Measurements from ENCODE around the gene TSKS.

The TSKS gene

DNA sequence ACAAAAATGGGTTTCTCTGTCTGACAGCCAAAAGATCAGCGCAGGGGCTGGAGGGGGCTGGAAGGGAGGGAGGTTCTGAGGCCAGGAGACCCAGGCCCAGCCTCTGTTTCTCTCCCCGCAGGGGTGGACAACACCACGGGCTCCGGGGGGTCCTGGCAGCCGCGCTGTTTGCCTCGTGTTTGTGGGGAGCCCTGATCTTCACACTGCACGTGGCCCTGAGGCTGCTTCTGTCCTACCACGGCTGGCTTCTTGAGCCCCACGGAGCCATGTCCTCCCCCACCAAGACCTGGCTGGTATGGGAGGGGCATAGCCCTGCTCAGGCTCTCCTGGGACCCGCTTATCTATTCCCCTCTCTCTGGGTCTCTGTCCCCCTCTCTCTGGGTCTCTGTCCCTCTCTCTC lies 62.5 kb downstream of the TSKS start:
- no peak overlapping the region for H3K4me3 ChIP-seq (ENCODE audit: low read depth, low read length)
- H3K4me2 ChIP-seq (ENCODE audit: low read length): no peak overlapping the region
- no peaks in the 10 kb centered on the region for H3K79me2 ChIP-seq
- H3K9me3 ChIP-seq (ENCODE audit: control insufficient read depth, low read length): no peaks in the 10 kb centered on the region
- no peaks in the 10 kb centered on the region for H3K4me1 ChIP-seq
- no peaks in the 10 kb centered on the region for H3K27me3 ChIP-seq (ENCODE audit: control insufficient read depth, insufficient read depth, low read length)
- no peaks in the 10 kb centered on the region for H3K36me3 ChIP-seq (ENCODE audit: control insufficient read depth, insufficient read depth, low read length)
- no peak overlapping the region for H2AFZ ChIP-seq
- no peak overlapping the region for H3K9ac ChIP-seq
- no peak overlapping the region for H3K27ac ChIP-seq
- TF ChIP-seq, protein P1, sequence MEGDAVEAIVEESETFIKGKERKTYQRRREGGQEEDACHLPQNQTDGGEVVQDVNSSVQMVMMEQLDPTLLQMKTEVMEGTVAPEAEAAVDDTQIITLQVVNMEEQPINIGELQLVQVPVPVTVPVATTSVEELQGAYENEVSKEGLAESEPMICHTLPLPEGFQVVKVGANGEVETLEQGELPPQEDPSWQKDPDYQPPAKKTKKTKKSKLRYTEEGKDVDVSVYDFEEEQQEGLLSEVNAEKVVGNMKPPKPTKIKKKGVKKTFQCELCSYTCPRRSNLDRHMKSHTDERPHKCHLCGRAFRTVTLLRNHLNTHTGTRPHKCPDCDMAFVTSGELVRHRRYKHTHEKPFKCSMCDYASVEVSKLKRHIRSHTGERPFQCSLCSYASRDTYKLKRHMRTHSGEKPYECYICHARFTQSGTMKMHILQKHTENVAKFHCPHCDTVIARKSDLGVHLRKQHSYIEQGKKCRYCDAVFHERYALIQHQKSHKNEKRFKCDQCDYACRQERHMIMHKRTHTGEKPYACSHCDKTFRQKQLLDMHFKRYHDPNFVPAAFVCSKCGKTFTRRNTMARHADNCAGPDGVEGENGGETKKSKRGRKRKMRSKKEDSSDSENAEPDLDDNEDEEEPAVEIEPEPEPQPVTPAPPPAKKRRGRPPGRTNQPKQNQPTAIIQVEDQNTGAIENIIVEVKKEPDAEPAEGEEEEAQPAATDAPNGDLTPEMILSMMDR (IDR thresholded peaks at IDR 0.05): no peak

DNA sequence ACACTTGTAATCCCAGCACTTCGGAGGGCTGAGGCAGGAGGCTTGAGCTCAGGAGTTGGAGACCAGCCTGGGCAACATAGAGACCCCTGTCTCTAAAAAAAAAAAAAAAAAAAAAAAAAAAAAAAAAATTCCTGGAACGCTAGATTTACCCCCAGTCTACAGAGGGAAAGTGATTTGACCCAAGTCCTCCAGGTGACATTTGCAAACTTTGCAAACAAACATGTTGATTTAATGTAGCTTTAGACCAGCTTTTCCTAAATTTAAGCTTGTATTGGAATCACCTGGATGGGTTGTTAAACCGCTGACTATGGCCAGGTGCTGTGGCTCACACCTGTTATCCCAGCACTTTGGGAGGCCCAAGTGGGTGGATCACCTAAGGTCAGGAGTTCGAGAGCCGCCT lies 63.7 kb downstream of the TSKS start:
- H3K36me3 ChIP-seq (ENCODE audit: control insufficient read depth, insufficient read depth, low read length): no peaks in the 10 kb centered on the region
- no peak overlapping the region for H3K27ac ChIP-seq
- H2AFZ ChIP-seq: no peak overlapping the region
- no peaks in the 10 kb centered on the region for H3K27me3 ChIP-seq (ENCODE audit: control insufficient read depth, insufficient read depth, low read length)
- no peaks in the 10 kb centered on the region for H3K79me2 ChIP-seq
- H3K9me3 ChIP-seq (ENCODE audit: control insufficient read depth, low read length): no peaks in the 10 kb centered on the region
- H3K4me3 ChIP-seq (ENCODE audit: low read depth, low read length): no peak overlapping the region
- TF ChIP-seq, protein P1 (IDR thresholded peaks at IDR 0.05): no peak
- no peaks in the 10 kb centered on the region for H3K4me1 ChIP-seq
- H3K9ac ChIP-seq: no peak overlapping the region
- H3K4me2 ChIP-seq (ENCODE audit: low read length): no peak overlapping the region

DNA sequence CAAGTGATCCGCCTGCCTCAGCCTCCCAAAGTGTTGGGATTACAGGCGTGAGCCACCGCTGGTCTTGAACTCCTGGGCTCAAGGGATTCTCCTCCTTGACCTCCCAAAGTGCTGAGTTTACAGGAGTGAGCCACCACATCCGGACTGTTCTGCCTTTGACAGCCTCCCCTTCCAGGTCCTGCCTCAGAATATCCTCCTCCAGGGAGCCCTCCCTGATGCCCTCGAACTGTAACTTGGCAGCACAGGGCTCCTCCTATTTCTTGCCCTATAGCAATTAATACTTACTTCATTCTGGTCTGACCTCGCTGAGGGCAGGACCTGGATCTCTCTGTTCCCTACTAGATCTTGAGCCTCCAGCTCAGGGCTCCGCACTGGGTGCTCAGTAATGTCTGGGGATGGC lies 66.2 kb downstream of the TSKS start:
- TF ChIP-seq, protein P1 (IDR thresholded peaks at IDR 0.05): no peak
- Histone ChIP-seq H3K9ac (no peak overlapping the region), H3K4me3 (ENCODE audit: low read depth, low read length) (no peak overlapping the region), H3K36me3 (ENCODE audit: control insufficient read depth, insufficient read depth, low read length) (no peaks in the 10 kb centered on the region), H2AFZ (no peak overlapping the region), H3K4me1 (no peaks in the 10 kb centered on the region), H3K79me2 (no peaks in the 10 kb centered on the region), H3K27ac (no peak overlapping the region), H3K27me3 (ENCODE audit: control insufficient read depth, insufficient read depth, low read length) (no peaks in the 10 kb centered on the region), H3K4me2 (ENCODE audit: low read length) (no peak overlapping the region), H3K9me3 (ENCODE audit: control insufficient read depth, low read length) (no peaks in the 10 kb centered on the region)

DNA sequence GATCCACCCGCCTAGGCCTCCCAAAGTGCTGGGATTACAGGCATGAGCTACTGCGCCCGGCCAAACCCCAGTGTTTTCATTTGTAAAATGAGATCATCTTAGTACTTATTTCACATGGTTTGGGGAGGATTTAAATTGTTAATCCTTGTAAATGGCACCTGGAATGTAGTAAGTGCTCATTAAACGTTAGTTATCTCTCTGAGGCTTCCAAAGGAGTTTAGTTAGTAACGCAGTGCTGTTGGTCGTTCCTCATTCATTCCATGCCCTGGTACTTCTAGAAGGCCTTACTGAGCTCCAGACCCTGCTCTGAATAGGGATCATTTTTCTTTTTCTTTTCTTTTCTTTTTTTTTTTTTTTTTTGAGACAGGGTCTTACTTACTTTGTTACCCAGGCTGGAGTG lies 67.0 kb downstream of the TSKS start:
- Histone ChIP-seq H3K4me1 (no peaks in the 10 kb centered on the region), H3K4me2 (ENCODE audit: low read length) (no peak overlapping the region), H3K79me2 (no peaks in the 10 kb centered on the region), H3K4me3 (ENCODE audit: low read depth, low read length) (no peak overlapping the region), H3K9ac (no peak overlapping the region), H2AFZ (no peak overlapping the region), H3K36me3 (ENCODE audit: control insufficient read depth, insufficient read depth, low read length) (no peaks in the 10 kb centered on the region), H3K27me3 (ENCODE audit: control insufficient read depth, insufficient read depth, low read length) (no peaks in the 10 kb centered on the region), H3K9me3 (ENCODE audit: control insufficient read depth, low read length) (no peaks in the 10 kb centered on the region), H3K27ac (no peak overlapping the region)
- TF ChIP-seq, protein P1 (IDR thresholded peaks at IDR 0.05): no peak

DNA sequence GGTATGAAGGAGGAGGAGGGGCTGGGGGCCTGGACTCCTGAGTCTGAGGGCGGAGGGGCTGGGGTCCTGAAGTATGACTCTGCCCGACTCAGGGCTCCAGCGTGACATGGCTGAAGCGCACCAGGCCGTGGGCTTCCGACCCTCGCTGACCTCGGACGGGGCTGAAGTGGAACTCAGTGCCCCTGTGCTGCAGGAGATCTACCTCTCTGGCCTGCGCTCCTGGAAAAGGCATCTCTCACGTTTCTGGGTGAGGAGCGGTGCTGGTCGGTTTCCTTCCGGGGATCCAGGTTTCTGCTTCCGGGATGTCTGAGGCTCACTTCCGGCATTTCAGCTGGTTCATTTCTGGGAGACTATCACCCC lies 71.0 kb downstream of the TSKS start:
- Histone ChIP-seq H3K9me3 (ENCODE audit: control insufficient read depth, low read length) (no peaks in the 10 kb centered on the region), H3K4me1 (peaks cover 2% of the 10 kb centered on the region), H3K4me3 (ENCODE audit: low read depth, low read length) (no peak overlapping the region), H3K4me2 (ENCODE audit: low read length) (no peak overlapping the region), H3K27me3 (ENCODE audit: control insufficient read depth, insufficient read depth, low read length) (no peaks in the 10 kb centered on the region), H3K36me3 (ENCODE audit: control insufficient read depth, insufficient read depth, low read length) (no peaks in the 10 kb centered on the region), H3K27ac (no peak overlapping the region), H2AFZ (no peak overlapping the region), H3K79me2 (no peaks in the 10 kb centered on the region), H3K9ac (no peak overlapping the region)
- TF ChIP-seq, protein P1 (IDR thresholded peaks at IDR 0.05): no peak

Data from parathyroid adenoma (tissue), 2 donors.